ENCODE measurements around the gene CADM1. TPM values are rescaled to one million over a fixed set of nuclear protein-coding genes. Genes with fewer than 3 reads are reported as not detected.

The CADM1 gene
- total RNA-seq, 6 experiments from 2014 or later = 21.1 to 56.7 (median 30.6) TPM

DNA sequence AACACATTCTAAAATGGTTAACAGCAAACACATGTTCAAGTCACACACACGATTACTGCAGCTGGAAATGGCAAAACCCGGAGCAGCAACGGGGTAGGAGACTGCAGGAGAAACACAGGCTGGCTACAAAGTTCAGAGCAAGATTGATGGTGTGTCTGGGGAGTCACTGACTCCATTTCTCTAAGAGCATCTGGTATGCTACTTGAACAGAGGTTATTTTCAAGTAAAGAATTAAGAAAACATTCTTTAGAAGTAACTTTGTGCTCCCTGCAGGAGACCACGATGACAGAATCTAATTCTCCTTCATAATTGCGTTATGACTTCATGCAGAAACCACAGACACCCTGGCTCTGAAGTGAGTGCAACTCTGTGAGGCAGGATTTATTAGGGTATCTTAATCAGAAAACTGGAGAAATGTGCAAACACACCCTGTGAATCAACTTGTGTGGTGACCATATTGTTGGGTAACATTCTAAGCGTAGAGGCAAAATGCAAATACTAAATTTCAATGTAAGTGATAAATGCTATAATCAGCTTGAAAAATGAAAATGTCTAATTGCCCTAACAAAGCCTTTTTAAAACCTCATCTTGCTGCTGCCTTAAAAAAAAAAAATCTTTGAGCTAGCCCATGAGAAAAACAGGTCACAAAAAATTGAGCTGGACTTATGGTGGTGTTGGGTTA, 303.0 kb downstream of the CADM1 start:
- Histone ChIP-seq H3K36me3 (no peaks in the 10 kb centered on the region), H3K27me3 (no peaks in the 10 kb centered on the region), H3K9me3 (no peaks in the 10 kb centered on the region), H3K4me1 (no peaks in the 10 kb centered on the region), H3K4me3 (no peak overlapping the region), H3K27ac (no peak overlapping the region)
- no peak for TF ChIP-seq POLR2A (IDR thresholded peaks at IDR 0.05)
- TF ChIP-seq, protein P1, sequence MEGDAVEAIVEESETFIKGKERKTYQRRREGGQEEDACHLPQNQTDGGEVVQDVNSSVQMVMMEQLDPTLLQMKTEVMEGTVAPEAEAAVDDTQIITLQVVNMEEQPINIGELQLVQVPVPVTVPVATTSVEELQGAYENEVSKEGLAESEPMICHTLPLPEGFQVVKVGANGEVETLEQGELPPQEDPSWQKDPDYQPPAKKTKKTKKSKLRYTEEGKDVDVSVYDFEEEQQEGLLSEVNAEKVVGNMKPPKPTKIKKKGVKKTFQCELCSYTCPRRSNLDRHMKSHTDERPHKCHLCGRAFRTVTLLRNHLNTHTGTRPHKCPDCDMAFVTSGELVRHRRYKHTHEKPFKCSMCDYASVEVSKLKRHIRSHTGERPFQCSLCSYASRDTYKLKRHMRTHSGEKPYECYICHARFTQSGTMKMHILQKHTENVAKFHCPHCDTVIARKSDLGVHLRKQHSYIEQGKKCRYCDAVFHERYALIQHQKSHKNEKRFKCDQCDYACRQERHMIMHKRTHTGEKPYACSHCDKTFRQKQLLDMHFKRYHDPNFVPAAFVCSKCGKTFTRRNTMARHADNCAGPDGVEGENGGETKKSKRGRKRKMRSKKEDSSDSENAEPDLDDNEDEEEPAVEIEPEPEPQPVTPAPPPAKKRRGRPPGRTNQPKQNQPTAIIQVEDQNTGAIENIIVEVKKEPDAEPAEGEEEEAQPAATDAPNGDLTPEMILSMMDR (IDR thresholded peaks at IDR 0.05) = no peak
- 78% methylated on average over 6 of the region's 6 CpGs for WGBS (ENCODE audit: insufficient coverage, low coverage, low lambda C conversion rate, missing lambda C conversion rate)
- DNase-seq (no peak), ATAC-seq (no peak)
- intact Hi-C loops (cut with DNase I) = no loop called here

- intact Hi-C loops (cut with DNase I) = no loop called here
- Histone ChIP-seq H3K4me3 (no peak overlapping the region), H3K4me1 (no peaks in the 10 kb centered on the region), H3K9me3 (no peaks in the 10 kb centered on the region), H3K36me3 (no peaks in the 10 kb centered on the region), H3K27ac (no peak overlapping the region), H3K27me3 (no peaks in the 10 kb centered on the region)
- TF ChIP-seq POLR2A (IDR thresholded peaks at IDR 0.05) = no peak
- TF ChIP-seq, protein P1 (IDR thresholded peaks at IDR 0.05) = no peak
- no peak for ATAC-seq
- WGBS (ENCODE audit: insufficient coverage, low coverage, low lambda C conversion rate, missing lambda C conversion rate) = 70% methylated on average over 3 of the region's 3 CpGs
- DNase-seq = no peak
These were observed 304.6 kb downstream of the CADM1 start for GRCh38 chr11:115199481-115200069.

GRCh38 chr11:115198321-115198741, 305.9 kb downstream of the CADM1 start:
- H3K4me3 ChIP-seq = no peak overlapping the region
- H3K27me3 ChIP-seq = no peaks in the 10 kb centered on the region
- no peak overlapping the region for H3K27ac ChIP-seq
- H3K9me3 ChIP-seq = no peaks in the 10 kb centered on the region
- DNase-seq (no peak), ATAC-seq (no peak)
- WGBS (ENCODE audit: insufficient coverage, low coverage, low lambda C conversion rate, missing lambda C conversion rate) = 74% methylated on average over 9 of the region's 9 CpGs
- TF ChIP-seq POLR2A (IDR thresholded peaks at IDR 0.05) = no peak
- TF ChIP-seq, protein P1 (IDR thresholded peaks at IDR 0.05) = no peak
- H3K4me1 ChIP-seq = no peaks in the 10 kb centered on the region
- H3K36me3 ChIP-seq = no peaks in the 10 kb centered on the region
- intact Hi-C loops (cut with DNase I) = no loop called here

DNA sequence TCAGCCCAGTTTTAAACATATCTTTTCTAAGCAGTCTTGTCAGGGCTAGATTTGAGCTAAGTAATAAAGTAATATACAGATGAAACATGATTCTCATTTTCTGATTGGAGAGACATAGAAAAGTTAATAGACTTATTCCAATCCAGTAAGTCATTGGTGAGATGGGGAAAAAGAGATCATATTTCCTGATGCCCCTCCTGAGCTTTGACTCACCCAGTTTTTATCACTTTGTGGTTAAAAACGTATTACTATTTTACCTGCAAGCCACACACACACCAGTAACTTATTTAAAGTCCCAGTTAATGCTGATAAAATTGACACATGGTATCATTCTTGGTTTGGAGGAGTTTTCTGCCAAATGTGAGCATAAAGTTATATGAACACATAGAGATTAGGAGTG, 306.8 kb downstream of the CADM1 start:
- 67% methylated on average over 1 of the region's 1 CpG for WGBS (ENCODE audit: insufficient coverage, low coverage, low lambda C conversion rate, missing lambda C conversion rate)
- H3K4me1 ChIP-seq = no peaks in the 10 kb centered on the region
- intact Hi-C loops (cut with DNase I) = no loop called here
- TF ChIP-seq, protein P1 (IDR thresholded peaks at IDR 0.05) = no peak
- TF ChIP-seq POLR2A (IDR thresholded peaks at IDR 0.05) = no peak
- ATAC-seq (no peak), DNase-seq (no peak)
- H3K36me3 ChIP-seq = no peaks in the 10 kb centered on the region
- H3K4me3 ChIP-seq = no peak overlapping the region
- H3K27me3 ChIP-seq = no peaks in the 10 kb centered on the region
- H3K27ac ChIP-seq = no peak overlapping the region
- H3K9me3 ChIP-seq = no peaks in the 10 kb centered on the region

All from right lobe of liver (tissue), 6 donors.